HG03175 (cell line): ENCODE measurements around the gene RAB3B.
"Not testable (repeated sequence)": the region's sequence is repeated elsewhere in the genome, so short reads cannot be mapped to it uniquely, and the experiment has no call there.

Experiments used
- ATAC-seq: cut with Tn5 transposase; IDR thresholded peaks from one replicate; pipeline ENCODE4 v1.9.1; 2021; ENCODE audit warnings: mild to moderate bottlenecking, moderate library complexity; ENCODE audit not compliant: unreplicated experiment

The RAB3B gene

DNA sequence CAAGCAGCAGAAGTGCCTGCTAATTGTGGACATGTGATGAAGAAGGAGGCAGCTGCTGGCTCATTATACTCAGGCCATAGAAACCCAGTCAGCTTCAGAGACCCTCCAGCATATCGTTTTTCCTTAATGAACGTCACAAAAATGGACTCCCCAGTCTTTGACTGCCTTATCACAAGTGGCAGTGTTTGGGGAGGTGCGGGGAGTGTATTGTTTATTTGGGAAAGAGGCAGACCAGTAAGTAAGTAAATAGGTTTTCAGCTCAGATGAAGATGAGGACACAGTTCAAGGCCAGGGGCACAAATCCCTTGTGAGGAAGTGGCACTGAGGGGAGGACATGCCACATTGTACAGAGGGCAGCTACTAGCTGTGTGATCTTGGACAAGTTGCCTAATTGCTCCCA lies 68.5 kb downstream of the RAB3B start:
- no peak for ATAC-seq

DNA sequence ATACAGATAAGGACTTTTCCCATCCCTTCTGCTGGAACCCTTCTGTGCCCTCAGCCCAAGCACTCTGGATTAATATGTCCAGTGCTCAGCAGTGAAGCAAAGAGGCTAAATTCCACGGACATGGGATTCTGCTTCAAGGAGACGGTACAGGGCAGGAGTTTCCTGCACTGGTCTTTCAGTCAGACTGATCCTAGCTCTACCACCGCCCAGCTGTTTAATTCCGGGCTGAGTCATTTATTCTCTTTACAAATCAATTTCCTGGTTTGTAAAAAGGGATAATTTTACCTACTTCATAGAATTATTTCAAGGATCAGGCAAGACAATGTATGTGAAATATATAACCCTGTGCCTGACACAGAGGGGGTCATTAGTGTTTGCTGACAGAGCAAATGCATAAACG lies 70.4 kb downstream of the RAB3B start:
- no peak for ATAC-seq

DNA sequence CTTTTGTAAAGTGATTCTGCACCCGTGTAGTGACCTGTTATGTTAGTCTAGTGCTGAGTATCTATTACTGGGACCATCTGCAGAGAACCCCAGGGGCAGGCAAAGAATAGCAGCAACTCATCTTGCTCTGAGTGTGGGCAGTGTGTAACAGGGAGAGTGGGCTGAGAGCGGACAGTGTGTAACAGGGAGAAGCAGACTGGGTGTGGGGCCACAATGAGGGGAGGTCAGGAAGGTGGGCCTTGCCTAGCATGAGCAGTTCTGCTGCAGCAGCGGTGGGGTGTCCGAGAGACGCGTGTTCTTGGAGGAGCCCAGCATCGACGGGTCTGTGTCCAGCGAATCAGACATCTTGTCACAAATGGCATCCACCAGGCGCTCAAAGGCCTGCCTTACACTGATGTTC lies 70.8 kb downstream of the RAB3B start:
- ATAC-seq: no peak

DNA sequence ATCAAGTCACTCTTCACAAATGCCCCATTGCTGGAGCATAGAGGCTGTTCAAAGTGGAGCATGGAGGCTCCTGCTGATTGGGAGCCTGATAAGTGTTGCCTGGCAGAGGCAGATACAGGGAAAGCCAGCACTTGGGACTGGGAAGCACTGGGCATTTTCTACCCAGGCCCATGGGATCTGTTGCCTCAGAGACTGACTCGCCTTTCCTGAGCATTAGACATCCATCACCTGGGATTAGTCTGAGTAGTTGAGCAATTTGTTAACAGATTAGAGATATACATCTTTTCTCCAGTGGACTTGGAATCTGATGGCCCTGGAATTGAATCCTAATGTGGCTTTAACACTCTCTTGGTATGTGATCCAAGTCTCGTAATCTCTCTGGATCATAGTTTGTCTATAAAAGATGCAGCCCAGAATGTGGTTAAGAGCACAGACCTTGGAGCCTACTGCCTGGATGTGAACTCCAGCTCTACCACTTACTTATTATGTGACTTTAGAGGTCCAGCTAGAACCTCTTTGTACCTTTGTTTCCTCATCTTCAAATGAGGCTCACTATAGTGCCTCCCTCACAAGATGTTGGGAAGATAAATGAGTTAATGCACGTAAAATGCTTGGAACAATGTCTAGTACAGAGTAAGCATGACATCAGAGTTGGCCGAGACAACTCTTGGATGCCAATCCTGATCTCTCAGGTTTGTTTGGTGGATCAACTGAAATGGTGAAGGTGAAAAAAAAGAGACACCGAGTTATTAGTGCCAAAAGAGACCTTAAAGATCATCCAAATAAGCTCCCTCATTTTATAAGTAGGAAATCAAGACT lies 73.7 kb downstream of the RAB3B start:
- no peak for ATAC-seq

DNA sequence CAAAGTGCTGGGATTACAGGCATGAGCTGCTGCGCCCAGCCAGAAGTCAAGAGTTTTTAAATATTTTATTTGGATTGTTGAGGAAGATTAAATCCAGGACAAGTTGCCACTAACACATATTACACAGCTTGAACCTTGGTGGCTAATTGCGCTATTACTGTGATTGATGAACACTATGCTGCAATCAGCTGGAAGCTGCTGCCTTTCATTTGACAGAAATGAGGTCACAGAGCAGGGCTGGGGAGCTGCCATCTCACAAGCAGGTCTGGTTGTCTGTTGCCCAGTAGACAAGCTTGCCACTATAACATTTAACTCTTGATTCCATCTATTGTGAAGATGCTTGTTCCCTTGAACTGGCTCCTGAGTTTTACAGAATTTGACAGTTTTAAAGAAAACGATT lies 74.5 kb downstream of the RAB3B start:
- ATAC-seq: no peak

DNA sequence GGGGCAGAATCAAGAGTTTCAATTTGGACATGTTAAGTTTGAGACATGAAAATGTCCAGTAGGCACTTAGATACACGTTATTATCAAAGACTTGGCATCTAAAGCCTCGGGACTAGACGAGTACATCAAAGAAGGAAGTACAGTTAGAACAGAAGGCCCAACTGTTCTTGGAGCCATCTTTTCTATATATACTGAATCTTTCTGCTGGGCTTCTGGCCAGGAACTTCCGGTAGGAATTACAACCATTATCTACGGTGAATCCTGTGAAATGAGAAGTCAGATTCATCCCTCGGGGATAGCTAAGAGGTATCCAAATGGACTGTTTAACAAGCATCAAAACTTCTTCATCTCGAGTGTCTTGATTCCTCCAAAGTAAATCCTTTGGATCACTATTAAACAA lies 77.6 kb downstream of the RAB3B start:
- no peak for ATAC-seq

DNA sequence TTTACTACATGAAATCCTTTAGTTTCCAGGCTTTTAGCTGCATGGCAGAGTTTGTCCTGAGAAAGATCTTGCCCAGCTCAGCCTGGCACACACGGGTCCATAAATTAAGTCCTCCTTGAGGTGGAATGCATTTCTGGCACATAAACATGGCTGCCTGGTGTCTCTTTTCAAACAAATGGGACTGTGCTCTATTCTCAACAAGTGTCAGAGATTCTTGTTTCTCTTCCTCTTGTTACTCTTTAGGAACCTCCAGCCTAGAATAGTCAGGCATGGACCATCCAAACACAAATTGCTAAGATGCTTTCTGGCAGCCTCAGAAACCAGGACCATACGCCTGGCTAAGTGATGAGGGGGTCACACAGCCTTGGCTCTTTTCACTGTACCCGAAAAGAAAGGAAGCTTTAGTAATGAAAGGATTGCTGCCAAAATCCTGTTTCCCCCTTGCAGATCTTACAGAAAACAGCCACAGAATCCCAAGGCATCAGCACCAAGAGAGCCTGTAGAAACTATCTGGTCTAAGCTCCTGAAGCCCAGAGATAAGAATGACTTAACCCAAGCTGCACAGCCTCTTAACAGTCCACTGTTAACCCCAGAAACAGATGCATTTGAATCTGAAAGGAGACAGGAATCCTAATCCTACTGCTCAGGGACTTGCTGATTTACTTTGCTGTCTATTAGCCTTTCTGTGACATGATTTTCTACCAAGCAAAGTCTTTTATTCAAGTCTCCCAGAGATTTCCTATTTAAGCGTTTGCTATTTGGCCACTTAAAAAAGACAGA lies 80.1 kb downstream of the RAB3B start:
- ATAC-seq: no peak

DNA sequence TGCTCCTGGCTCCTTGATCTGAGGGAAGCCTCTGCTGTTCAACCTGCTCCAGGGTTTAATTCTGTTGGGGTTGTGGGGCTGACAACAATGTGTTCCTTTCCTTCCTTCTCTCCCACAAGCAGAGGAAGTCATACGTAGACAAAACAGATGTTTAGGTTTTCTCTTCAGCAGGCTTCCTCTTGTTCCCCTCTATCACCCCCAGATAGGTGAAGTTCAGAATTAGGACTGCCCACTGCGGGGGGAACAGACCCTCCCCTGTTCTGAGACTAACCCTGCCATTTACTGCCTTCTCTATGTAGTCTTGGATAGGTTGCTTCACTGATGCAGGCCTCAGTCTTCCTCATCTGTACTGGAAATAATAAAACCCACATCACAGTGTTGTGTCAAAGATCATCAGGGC lies 82.0 kb downstream of the RAB3B start:
- ATAC-seq: no peak

DNA sequence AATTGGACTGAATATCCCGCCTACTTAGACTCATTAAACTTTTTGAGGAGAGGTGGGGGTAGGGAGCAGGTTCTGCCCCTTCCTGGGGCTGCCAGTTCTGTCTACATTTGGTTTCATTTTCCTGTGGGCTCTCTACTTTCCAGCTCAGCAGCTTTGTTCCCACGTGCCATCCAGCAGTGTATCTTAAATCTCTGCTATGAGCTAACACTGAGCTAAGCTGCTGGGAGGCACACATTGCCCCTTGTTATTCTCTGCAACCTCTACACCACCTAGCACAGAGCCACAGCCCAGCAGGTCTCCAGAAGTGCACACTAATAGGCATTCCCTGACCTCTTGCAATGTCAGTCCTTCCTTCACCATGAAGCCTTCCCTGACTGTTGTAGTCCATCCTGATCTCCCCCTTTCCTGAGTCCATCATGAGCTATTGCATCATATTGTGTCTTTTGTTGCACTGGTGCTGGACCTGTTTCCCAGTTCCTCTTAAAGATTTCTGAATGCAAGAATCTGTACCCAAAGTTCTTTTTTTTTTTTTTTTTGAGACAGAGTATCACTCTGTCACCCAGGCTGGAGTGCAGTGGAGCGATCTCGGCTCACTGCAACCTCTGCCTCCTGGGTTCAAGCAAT lies 83.3 kb downstream of the RAB3B start:
- no peak for ATAC-seq

DNA sequence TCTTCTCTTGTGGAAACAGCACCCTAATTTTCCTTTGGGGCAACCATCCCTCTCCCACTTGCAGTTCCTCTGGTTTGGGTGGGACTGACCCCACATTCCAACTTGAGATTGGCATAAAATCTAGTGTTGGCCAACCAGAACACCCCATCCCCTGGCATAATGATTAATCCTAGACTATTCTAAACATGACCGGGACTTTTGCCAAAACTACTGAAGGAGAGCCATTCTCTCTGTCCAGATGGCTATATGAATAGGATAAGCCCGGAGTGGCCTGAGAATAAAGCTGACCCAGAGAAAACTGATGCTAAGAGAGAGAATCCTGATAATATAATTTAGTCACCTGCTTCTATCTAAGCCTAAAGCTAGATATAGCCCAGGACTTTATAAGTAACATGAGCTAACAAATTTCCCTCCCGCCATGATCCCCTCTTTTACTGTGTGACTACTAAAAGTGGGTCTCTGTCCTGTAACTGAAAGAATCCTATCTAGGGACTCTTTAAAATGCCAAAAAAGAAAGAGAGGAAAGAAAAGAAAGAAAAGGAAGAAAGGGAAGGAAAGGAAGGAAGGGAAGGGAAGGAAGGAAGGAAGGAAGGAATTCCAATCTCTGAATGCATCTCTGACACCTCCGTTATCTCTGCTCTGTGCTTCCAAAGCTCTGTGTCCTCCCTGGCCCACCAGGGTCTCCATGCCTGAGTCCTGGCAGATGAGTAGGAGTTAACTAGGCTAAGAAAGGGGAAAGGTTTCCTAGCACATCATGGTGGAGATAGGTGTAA lies 84.0 kb downstream of the RAB3B start:
- no peak for ATAC-seq

DNA sequence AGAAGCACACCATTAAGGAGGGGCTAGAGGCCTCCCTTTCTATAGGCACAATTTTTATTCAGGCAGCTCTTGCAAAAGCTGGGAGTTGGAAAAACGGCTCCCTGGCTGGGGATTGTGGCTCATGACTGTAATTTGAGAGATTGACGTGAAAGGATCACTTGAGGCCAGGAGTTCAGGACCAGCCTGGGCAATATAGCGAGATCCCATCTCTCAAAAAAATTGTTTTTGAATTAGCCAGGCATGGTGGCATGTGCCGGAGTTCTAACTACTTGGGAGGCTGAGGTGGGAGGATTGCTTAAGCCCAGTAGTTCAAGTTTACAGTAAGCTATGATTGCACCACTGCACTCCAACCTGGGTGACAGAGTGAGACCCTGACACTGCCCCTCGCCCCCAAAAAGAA lies 88.0 kb downstream of the RAB3B start:
- ATAC-seq: no peak

DNA sequence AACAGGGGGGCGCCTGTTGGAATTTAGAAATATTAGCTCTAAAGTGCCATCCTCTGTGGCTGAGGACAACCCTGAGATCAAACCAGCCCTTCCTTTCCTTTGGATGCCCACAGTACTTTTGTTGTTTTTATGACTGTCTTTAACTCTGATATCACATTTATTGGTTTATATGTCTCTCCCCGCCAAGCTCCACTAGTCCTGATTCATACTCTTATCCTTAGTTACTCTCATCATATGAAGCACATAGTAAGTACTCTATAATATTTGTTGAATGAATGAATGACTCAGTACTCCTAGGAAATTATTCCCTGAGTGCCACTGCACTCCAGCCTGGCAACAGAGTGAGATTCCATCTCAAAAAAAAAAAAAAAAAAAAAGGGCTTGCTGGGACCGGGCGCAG lies 89.3 kb downstream of the RAB3B start:
- no peak for ATAC-seq

DNA sequence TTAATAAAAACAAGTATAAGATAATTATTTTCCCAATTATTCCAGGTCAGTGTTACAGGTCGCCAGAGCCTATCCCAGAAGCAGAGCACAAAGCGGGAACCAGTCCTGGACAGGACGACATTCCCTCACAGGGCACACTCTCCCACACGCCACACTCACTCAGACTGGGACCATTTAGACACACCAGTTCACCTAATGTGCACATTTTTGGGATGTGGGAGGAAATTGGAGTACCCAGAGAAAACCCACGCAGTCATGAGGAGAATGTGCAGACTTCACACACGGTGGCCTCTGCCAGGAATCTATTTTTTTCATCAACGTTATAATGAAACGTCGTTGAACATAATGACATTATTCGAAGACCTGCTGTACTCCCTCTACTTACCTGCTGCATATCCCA lies 91.5 kb downstream of the RAB3B start:
- no peak for ATAC-seq

DNA sequence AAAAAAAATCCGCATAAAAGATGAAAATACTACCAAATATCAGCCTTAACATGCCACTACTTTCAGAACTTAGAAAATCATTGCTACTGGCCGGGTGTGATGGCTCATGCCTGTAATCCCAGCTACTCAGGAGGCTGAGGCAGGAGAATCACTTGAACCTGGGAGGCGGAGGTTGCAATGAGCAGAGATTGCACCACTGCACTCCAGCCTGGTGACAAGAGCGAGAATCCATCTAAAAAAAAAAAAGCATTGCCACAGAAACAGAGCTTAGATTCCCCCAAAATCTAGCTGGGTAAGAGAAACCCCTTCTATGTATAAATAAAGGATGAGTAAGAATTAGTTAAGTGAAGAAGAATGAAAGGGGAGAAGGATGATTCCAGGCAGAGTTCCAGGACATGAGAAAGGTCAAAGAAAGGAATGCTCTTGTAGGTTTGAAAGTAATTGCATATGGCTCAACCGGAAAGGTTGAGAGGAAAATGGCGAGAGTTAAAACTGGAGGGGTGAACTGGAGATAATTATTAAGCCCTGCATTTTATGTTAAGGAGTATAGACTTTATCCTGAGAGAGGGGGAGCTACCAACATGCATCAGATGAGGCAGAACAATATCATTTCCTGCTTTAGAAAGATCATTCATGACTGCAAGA lies 92.3 kb downstream of the RAB3B start:
- no peak for ATAC-seq

DNA sequence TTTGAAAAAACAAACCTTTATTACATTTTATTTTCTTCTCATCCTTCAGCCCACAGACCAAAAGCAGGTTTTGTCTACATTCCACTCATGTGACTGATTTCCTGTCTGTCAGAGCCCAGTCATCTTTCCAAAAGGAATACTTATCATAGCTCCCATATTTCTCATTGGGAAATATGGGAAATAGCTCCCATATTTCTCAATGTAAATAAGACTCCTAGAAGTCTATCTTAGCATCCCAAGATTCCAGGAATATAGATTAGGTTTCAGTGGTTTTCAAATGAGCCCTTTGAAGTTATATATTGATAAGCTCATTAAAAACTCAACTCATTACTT lies 92.8 kb downstream of the RAB3B start:
- ATAC-seq: no peak

DNA sequence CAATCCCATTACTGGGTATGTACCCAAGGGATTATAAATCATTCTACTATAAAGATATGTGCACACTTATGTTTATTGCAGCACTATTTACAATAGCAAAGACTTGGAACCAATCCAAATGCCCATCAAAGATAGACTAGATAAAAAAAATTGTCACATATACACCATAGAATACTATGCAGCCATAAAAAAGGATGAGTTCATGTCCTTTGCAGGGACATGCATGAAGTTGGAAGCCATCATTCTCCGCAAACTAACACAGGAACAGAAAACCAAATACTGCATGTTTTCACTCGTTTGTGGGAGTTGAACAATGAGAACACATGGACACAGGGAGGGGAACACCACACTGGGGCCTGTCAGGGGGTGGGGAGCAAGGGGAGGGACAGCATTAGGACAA lies 95.8 kb downstream of the RAB3B start:
- ATAC-seq: not testable (repeated sequence)

DNA sequence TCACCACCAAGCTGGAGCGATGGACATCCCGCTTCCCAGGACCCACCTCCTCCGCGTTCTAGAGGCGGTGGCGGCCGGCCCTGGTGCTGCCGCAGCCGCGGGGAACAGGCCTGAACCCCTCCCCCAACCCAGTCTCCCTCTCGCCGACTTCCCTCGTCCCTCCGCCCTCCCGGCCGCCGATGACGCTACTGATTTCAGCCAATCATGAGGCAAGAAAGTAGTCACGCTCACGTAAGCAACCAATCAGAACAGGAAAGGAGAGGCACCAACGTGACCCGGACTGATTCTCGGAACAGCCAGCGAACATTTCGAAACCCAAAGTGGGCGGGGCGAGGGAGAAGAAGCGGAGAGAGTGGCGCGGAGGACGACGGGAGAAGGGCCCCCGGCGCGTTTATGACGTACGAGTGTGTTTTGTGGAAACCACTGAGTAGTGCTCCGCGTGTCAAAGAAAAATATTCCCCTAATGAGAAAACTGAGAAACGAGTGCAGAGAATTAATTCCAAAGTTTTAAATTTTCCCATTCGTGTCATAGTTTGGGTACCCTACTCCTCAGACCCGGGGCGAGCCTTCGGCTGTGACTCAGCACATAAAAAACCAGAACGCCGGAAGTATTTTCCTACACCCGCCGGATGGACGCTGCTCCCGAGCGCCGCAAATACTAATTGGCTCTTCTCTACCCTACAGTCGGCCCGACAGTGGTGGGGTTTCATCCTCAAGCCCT lies 111.7 kb downstream of the RAB3B start, which contains the start of gene NRDC:
NRDC (minus strand) TSS at position 112 of the 721 bp plus-strand sequence. CDS start 112 bp downstream, outside the sequence.
- peak; percentile 91 for ATAC-seq

DNA sequence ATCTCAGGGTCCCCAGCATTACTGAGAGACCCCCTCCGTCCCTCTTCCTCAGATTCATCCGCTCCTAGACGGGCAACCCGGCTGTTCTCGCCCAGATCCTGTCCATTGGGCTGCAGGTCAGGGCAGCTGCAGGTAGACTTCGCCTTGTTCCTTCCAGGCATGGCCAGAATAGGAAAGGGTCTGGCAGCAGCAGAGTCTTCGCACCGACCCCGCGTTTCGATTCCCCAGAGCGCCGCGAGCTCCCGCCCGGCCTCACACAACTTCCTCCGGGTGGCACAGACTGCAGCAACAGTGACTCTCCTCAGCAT lies 112.2 kb downstream of the RAB3B start:
- ATAC-seq: peak; percentile 4

DNA sequence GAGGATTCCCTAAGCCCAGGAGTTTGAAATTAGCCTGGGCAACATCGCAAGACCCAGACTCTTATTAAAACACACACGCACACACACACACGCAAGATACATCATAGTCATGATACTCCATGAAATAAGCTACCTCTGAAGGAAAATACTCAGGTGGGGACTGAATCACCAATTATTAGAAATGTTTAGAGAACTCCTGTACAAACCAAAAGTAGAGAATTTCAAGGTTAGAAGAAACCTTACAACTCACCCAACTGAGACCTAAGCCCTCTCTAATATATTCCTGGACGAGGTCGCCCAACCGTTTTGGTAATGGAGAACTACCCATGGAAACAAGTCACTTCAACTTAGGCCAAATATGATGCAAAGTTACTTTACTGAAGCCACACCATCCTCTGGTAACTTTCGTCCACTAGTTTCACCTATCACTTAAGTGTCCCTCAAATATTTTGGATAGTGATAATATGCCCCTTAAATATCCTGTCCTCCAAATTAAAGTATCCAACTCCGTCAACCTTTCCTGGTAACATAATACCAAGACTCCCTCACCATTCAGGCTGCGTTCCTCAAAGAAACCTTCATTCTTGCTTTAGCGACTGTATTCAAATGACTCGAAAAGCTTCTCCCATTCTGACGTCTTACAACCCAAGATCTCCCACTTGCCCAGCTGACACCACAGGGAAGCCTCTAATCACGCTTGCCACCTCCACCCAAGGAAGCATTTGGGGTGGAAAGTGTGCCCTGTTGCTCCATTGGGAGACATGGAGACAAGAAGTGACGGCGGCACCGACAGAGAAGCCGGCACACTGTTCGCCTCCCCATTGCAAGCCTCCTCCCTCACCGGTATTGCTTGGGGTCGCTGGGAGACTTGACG lies 112.8 kb downstream of the RAB3B start:
- ATAC-seq: no peak
